Spleen (tissue), 11 donors: ENCODE results near the gene KIF5A. TPM values are rescaled to one million over a fixed set of nuclear protein-coding genes. Genes with fewer than 3 reads are reported as not detected.

Experiments used
- DNase-seq: peaks from one replicate; pipeline ENCODE4 v3.0.0-alpha.2; 2020
- H3K27ac ChIP-seq, 8 donors: fragments of 200-600 bp; sonication (generic) in 7 of 8; 1 replicate in 4 of 8; 2 replicates in 4 of 8; pipeline versions ENCODE4 v1.5.0 to v1.8.0; 2016 to 2021; ENCODE audit warnings: inconsistent platforms in 4 of 8, mild to moderate bottlenecking in 4 of 8, moderate library complexity in 1 of 8
- H3K27me3 ChIP-seq, 7 donors: fragments of 200-600 bp; sonication (generic) in 6 of 7; replicated peaks in 1 of 7; 1 replicate in 4 of 7; 2 replicates in 3 of 7; pipeline versions ENCODE4 v1.5.0 to v1.8.0; 2016 to 2021; ENCODE audit warnings: inconsistent platforms in 3 of 7, mild to moderate bottlenecking in 1 of 7
- H3K36me3 ChIP-seq, 6 donors: fragments of 200-600 bp; sonication (generic) in 5 of 6; 1 replicate in 4 of 6; 2 replicates in 2 of 6; pipeline versions ENCODE4 v1.5.0 to v1.8.0; 2016 to 2021; ENCODE audit warnings: inconsistent platforms in 2 of 6
- H3K4me1 ChIP-seq, 6 donors: fragments of 200-600 bp; sonication (generic) in 5 of 6; 1 replicate in 3 of 6; 2 replicates in 3 of 6; pipeline versions ENCODE4 v1.5.0 to v1.8.0; 2016 to 2021; ENCODE audit warnings: inconsistent platforms in 3 of 6
- H3K4me3 ChIP-seq, 8 donors: fragments of 200-600 bp; sonication (generic) in 7 of 8; 1 replicate in 4 of 8; 2 replicates in 4 of 8; pipeline versions ENCODE4 v1.5.0 to v1.8.0; 2016 to 2021; ENCODE audit warnings: inconsistent platforms in 4 of 8, mild to moderate bottlenecking in 4 of 8, moderate library complexity in 2 of 8
- H3K9me3 ChIP-seq, 8 donors: fragments of 200-600 bp; sonication (generic) in 7 of 8; 1 replicate in 4 of 8; 2 replicates in 4 of 8; pipeline versions ENCODE4 v1.5.0 to v1.8.0; 2016 to 2021; ENCODE audit warnings: inconsistent platforms in 4 of 8
- CTCF ChIP-seq, 11 experiments: fragments of 200-600 bp in 7 of 11; fragments of 450-650 bp in 4 of 11; sonication (generic) in 4 of 11; IDR thresholded peaks in 8 of 11; conservative IDR thresholded peaks in 3 of 11; 1 replicate in 7 of 11; 2 replicates in 4 of 11; pipeline versions ENCODE4 v1.4.0 to v1.8.0; 2016 to 2021; ENCODE audit warnings: antibody characterized with exemption in 11 of 11, inconsistent platforms in 4 of 11, mild to moderate bottlenecking in 1 of 11
- POLR2A ChIP-seq, 3 donors: fragments of 450-650 bp; IDR thresholded peaks; one replicate each; pipeline ENCODE4 v1.5.1; 2017; ENCODE audit warnings: antibody characterized with exemption in 3 of 3, mild to moderate bottlenecking in 1 of 3
- POLR2AphosphoS5 ChIP-seq, 3 donors: sonication (generic); formaldehyde crosslinking; IDR thresholded peaks; one replicate each; pipeline ENCODE4 v1.5.1; 2017; ENCODE audit warnings: antibody characterized with exemption in 3 of 3
- WGBS, 5 donors: extraction: QIAGEN DNeasy Blood & Tissue Kit in 3 of 5; methylation state at CpG; one replicate each; pipeline versions ENCODE4 v1.1.5 to v1.1.7; 2013 to 2018; 5-methylcytosine and 5-hydroxymethylcytosine counted together
- intact Hi-C: fragments of 100-400 bp; cut with DNase I; formaldehyde crosslinking; loops from one replicate; pipeline ENCODE4 v1.15.0; 2023; ENCODE audit warnings: low total_unique reads
- polyA plus RNA-seq, 3 donors: library from polyadenylated mRNA; stranded (reverse); fragments of 200-250 nt; gene quantifications; one replicate each; pipeline ENCODE4 v1.2.1, GENCODE V29; 2013
- total RNA-seq, 7 donors: library from RNA; depleted of rRNA in 3 of 7; stranded (reverse); fragments of >200 nt in 3 of 7; fragmentation: NEBNext Ultra II Directional in 4 of 7; extraction: Animal tissue kit (Norgen Biotek cat#: 25700) in 4 of 7; gene quantifications; one replicate each; pipeline versions ENCODE4 v1.1.0 to v1.2.1, GENCODE V29; 2016 to 2021
- donor health status: healthy with polysubstance abuse.
- donor health status: DM: no; HTN: no; CAD: no; lungs with moderate emphysema.
- donor health status: DM: no; HTN: no; CAD: no.
- donor health status: Bipolar disorder and iron deficiency.
- donor health status: healthy.
- donor health status: DM: no; HTN: no; CAD: no.
- donor health status: DM: yes; HTN: yes; CAD: no.

The KIF5A gene
- total and polyA plus RNA-seq, 10 donors = 0.07 to 0.76 (median 0.13) TPM; not detected in 1

- no peak overlapping the region for H3K27ac ChIP-seq
- WGBS, 5 donors = 93 to 96% (median 95%) methylated on average over 8 of the region's 8 CpGs
- no peak for TF ChIP-seq POLR2A (IDR thresholded peaks at IDR 0.05)
- no peak for TF ChIP-seq POLR2AphosphoS5 (IDR thresholded peaks at IDR 0.05)
- TF ChIP-seq CTCF (IDR thresholded peaks at IDR 0.05 in 8 of 11, conservative IDR thresholded peaks at IDR 0.05 in 3 of 11) = no peak
- intact Hi-C loops = no loop called here
- DNase-seq = no peak
- H3K36me3 ChIP-seq = peaks cover 0 to 100% (median 79%) of the 10 kb centered on the region in 6 donors
- no peak overlapping the region for H3K4me3 ChIP-seq
- H3K9me3 ChIP-seq = no peaks in the 10 kb centered on the region
- no peaks in the 10 kb centered on the region for H3K4me1 ChIP-seq
- H3K27me3 ChIP-seq = no peaks in the 10 kb centered on the region
Observed at GRCh38 chr12:57533108-57533507, 16.7 kb upstream of the KIF5A start.

DNA sequence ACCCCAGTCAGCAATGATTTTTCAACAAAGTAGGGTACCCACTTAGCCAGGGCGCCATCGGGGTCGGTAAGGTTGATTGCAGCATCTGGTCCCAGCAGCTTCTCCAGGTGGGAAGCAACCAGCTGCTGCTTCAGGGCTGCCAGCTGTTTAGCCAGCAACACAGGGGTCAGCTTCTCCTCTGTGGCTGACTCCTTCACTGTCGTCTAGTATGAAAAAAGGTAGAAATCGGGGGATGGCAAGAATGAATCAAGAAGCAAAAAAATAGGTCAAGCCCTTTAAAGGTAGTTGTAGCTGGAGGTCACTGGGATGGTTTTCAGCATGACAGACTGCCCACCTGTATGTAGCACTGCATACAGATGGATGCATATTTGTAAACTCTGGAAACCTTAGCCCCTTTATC lies 15.6 kb upstream of the KIF5A start:
- Histone ChIP-seq H3K4me3 (no peak overlapping the region), H3K27me3 (no peaks in the 10 kb centered on the region), H3K36me3 (peaks cover 0 to 100% (median 79%) of the 10 kb centered on the region in 6 donors), H3K27ac (no peak overlapping the region), H3K9me3 (no peaks in the 10 kb centered on the region), H3K4me1 (no peaks in the 10 kb centered on the region)
- DNase-seq = no peak
- 94 to 96% (median 95%) methylated on average over 5 of the region's 5 CpGs for WGBS, 5 donors
- intact Hi-C loops = no loop called here
- TF ChIP-seq POLR2AphosphoS5 (IDR thresholded peaks at IDR 0.05) (no peak), CTCF (IDR thresholded peaks at IDR 0.05 in 8 of 11, conservative IDR thresholded peaks at IDR 0.05 in 3 of 11) (no peak), POLR2A (IDR thresholded peaks at IDR 0.05) (no peak)

DNA sequence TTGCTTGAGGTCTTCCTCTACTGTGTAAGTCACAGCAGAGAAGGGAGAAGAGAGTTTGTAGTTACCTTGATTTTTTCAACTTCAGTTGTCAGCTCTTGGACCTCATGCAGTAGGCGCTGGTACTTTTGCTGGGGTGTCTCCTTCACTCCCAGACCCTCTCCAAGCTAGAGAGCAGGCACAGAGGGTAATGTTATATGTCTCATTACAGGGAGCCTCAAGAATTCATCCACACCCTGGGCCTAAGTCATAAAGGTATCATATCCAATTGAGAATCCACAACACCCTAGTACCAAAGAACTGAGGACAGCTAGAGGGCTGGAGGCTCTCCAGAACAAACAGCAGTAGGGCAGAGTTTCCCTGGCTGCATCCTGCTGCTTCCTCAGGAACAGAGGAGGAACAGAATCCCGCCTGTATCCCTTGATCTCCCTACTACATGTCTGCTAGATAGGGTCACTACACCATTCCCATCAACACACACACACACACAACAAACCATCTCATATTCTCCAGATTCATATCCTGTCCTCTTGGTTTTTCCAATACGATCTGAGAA lies 14.8 kb upstream of the KIF5A start:
- DNase-seq = no peak
- Histone ChIP-seq H3K4me3 (no peak overlapping the region), H3K27ac (no peak overlapping the region), H3K9me3 (no peaks in the 10 kb centered on the region), H3K4me1 (no peaks in the 10 kb centered on the region), H3K36me3 (peaks cover 0 to 100% (median 75%) of the 10 kb centered on the region in 6 donors), H3K27me3 (no peaks in the 10 kb centered on the region)
- intact Hi-C loops = no loop called here
- 85 to 97% (median 93%) methylated on average over 3 of the region's 3 CpGs for WGBS, 5 donors
- no peak for TF ChIP-seq CTCF (IDR thresholded peaks at IDR 0.05 in 8 of 11, conservative IDR thresholded peaks at IDR 0.05 in 3 of 11)
- TF ChIP-seq POLR2A (IDR thresholded peaks at IDR 0.05) = no peak
- TF ChIP-seq POLR2AphosphoS5 (IDR thresholded peaks at IDR 0.05) = no peak

DNA sequence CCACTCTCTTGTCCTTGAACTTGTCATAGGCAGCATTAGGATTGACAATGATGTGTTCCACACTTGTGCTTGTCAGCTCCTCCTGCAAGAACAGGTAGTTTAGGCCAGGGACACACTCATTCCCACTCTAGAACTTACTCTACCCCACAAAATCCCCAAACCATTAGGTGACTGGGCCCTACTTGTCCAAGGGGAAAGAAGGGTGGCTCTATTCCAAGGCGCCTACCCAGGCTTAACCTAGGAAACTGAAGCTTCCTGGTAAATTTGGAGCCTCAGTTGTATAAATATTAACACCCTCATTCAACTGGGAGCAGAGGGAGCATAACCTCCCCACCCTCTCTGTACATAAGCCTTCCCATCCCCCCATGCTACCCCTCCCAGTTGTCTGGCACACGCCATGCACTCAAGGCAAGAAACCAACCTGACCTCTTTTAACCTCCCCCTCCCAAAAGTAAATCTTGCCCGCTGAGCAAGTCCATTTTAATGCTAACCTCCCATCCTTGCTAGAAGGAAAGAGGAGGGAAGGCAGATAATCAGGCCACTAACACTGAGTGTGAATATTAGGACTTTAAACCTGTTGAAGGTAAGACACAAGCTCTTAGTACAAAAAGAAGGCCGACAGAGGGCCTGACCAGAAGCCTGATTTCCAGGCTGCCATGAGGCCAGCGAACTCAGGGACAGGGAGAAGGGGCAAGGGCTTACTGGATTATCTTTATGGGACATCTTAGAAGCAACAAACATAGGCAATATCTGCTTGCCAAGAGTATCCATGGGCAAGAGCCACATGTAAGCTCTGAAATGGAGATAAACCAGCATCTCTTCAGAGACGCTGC lies 13.9 kb upstream of the KIF5A start:
- Histone ChIP-seq H3K27ac (no peak overlapping the region), H3K9me3 (no peaks in the 10 kb centered on the region), H3K27me3 (no peaks in the 10 kb centered on the region), H3K4me3 (no peak overlapping the region), H3K36me3 (peaks cover 0 to 99% (median 66%) of the 10 kb centered on the region in 6 donors), H3K4me1 (no peaks in the 10 kb centered on the region)
- TF ChIP-seq POLR2AphosphoS5 (IDR thresholded peaks at IDR 0.05) = no peak
- TF ChIP-seq POLR2A (IDR thresholded peaks at IDR 0.05) = no peak
- TF ChIP-seq CTCF (IDR thresholded peaks at IDR 0.05 in 8 of 11, conservative IDR thresholded peaks at IDR 0.05 in 3 of 11) = no peak
- no peak for DNase-seq
- WGBS, 5 donors = 77 to 100% (median 87%) methylated on average over 6 of the region's 6 CpGs
- intact Hi-C loops = no loop called here
